ENCODE data around the gene EME1. TPM values are rescaled to one million over a fixed set of nuclear protein-coding genes. Genes with fewer than 3 reads are reported as not detected.

Gene EME1
- total and polyA plus RNA-seq, 2 of the 13 experiments (the other 11 are each of a cell fraction or from before 2014, with no cell fraction given) = 20.7 to 24.6 TPM

DNA sequence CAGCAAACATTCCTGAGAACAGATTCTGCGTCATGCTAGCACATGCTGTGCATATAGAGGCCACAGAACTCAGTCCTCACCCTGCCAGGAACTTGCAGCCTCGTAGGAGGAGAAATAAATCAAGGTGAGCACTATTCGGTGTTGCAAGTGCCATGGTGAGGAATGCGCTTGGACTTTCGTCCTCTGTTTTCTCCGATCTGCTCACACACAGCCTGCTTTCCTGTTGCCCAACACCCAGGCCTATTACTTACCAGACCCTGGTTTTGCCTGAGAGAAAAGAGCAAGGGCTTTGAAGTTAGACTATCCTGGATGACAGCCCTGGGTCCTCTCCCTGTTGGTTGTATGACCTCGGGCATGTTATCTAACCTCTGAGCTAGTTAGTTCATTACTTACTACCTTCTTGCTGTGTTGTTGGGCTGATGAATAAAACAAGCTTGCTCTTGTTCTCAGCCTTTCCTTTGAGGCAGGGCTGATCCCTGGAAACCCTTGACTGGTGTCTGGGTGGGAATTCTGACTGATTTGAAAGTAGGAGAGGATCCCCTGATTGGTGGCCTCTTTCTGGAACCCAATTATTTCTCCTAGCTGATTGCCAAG, 55.9 kb downstream of the EME1 start (continued):
- TF ChIP-seq, protein P1, sequence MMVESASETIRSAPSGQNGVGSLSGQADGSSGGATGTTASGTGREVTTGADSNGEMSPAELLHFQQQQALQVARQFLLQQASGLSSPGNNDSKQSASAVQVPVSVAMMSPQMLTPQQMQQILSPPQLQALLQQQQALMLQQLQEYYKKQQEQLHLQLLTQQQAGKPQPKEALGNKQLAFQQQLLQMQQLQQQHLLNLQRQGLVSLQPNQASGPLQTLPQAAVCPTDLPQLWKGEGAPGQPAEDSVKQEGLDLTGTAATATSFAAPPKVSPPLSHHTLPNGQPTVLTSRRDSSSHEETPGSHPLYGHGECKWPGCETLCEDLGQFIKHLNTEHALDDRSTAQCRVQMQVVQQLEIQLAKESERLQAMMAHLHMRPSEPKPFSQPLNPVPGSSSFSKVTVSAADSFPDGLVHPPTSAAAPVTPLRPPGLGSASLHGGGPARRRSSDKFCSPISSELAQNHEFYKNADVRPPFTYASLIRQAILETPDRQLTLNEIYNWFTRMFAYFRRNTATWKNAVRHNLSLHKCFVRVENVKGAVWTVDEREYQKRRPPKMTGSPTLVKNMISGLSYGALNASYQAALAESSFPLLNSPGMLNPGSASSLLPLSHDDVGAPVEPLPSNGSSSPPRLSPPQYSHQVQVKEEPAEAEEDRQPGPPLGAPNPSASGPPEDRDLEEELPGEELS (CRISPR knock-in tag; IDR thresholded peaks at IDR 0.05) = peak; percentile 93
- TF ChIP-seq CHCHD3 (CRISPR knock-in tag; IDR thresholded peaks at IDR 0.05) = no peak
- peak; percentile 66 for TF ChIP-seq XRCC5 (optimal IDR thresholded peaks at IDR 0.05; ENCODE audit: low read length)
- TF ChIP-seq, protein P2, sequence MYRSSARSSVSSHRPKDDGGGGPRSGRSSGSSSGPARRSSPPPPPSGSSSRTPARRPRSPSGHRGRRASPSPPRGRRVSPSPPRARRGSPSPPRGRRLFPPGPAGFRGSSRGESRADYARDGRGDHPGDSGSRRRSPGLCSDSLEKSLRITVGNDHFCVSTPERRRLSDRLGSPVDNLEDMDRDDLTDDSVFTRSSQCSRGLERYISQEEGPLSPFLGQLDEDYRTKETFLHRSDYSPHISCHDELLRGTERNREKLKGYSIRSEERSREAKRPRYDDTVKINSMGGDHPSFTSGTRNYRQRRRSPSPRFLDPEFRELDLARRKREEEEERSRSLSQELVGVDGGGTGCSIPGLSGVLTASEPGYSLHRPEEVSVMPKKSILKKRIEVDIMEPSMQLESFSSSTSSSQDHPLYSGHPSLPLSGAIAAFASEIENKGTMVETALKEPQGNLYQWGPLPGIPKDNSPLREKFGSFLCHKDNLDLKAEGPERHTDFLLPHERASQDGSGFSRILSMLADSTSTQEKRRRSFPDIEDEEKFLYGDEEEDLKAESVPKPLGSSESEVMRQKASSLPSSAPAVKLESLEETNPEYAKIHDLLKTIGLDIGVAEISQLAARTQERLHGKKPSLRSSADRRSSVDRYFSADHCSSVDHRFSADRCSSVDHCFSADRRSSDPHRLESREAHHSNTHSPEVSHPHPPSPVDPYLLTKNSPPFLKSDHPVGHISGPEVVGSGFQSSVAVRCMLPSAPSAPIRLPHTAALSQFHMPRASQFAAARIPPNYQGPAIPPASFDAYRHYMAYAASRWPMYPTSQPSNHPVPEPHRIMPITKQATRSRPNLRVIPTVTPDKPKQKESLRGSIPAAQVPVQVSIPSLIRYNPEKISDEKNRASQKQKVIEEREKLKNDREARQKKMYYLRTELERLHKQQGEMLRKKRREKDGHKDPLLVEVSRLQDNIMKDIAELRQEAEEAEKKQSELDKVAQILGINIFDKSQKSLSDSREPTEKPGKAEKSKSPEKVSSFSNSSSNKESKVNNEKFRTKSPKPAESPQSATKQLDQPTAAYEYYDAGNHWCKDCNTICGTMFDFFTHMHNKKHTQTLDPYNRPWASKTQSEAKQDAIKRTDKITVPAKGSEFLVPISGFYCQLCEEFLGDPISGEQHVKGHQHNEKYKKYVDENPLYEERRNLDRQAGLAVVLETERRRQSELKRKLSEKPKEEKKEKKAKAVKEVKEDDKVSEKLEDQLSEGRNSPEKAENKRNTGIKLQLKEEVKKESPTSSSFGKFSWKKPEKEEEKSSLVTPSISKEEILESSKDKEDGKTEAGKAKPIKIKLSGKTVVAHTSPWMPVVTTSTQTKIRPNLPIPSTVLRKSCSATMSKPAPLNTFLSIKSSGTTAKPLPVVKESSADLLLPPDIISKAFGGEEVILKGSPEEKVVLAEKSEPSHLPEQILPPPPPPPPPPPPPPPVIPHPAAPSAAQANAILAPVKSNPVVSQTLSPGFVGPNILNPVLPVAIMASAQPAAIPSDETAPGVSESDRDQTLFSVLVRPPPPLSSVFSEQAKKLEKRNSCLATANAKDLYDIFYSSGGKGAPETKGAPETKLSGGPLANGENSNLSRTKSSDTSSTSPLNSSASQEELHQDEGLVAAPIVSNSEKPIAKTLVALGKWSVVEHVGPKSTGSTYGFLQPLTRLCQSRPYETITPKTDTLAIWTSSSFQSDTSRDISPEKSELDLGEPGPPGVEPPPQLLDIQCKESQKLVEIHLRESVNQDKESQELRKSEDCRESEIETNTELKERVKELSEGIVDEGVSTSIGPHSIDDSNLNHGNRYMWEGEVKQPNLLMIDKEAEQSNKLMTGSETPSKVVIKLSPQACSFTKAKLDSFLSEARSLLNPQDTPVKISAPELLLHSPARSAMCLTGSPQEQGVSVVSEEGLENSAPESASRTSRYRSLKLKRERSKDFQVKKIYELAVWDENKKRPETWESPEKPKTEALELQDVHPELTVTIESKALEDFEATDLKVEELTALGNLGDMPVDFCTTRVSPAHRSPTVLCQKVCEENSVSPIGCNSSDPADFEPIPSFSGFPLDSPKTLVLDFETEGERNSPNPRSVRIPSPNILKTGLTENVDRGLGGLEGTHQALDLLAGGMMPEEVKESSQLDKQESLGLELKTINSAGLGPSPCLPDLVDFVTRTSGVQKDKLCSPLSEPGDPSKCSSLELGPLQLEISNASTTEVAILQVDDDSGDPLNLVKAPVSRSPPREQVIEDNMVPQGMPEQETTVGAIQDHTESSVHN (CRISPR knock-in tag; IDR thresholded peaks at IDR 0.05) = peak; percentile 93
- peak; percentile 95 for TF ChIP-seq ZNF644 (CRISPR knock-in tag; IDR thresholded peaks at IDR 0.05; ENCODE audit: low read depth)
- TF ChIP-seq, protein P3, sequence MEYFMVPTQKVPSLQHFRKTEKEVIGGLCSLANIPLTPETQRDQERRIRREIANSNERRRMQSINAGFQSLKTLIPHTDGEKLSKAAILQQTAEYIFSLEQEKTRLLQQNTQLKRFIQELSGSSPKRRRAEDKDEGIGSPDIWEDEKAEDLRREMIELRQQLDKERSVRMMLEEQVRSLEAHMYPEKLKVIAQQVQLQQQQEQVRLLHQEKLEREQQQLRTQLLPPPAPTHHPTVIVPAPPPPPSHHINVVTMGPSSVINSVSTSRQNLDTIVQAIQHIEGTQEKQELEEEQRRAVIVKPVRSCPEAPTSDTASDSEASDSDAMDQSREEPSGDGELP (IDR thresholded peaks at IDR 0.05; ENCODE audit: borderline replicate concordance, low read depth) = peak; percentile 81; the same call in 1 of the 2 replicates
- peak; percentile 75; the same call in 1 of the 2 replicates for TF ChIP-seq MYNN (CRISPR knock-in tag; IDR thresholded peaks at IDR 0.05; ENCODE audit: low read depth)
- no peak for TF ChIP-seq GABPA (IDR thresholded peaks at IDR 0.05; ENCODE audit: low read depth, low read length)
- TF ChIP-seq GABPA (CRISPR knock-in tag; IDR thresholded peaks at IDR 0.05; ENCODE audit: low read depth) = peak; percentile 49; the same call in 1 of the 2 replicates
- TF ChIP-seq CBX2 (IDR thresholded peaks at IDR 0.05; ENCODE audit: low read depth, low read length) = no peak
- no peak for TF ChIP-seq CBX2 (CRISPR knock-in tag; IDR thresholded peaks at IDR 0.05; ENCODE audit: low read depth)
- peak; percentile 84 for TF ChIP-seq THAP11 (CRISPR knock-in tag; IDR thresholded peaks at IDR 0.05)
- TF ChIP-seq NR2F6 (IDR thresholded peaks at IDR 0.05) = peak; percentile 88
- TF ChIP-seq NR2F6 (CRISPR knock-in tag; IDR thresholded peaks at IDR 0.05) = peak; percentile 92
- TF ChIP-seq RFXAP (CRISPR knock-in tag; IDR thresholded peaks at IDR 0.05; ENCODE audit: borderline replicate concordance) = 0 out of 2 replicates have a peak, but pooled peaks have one; percentile 63
